Activated naive CD8-positive, alpha-beta T cell treated with anti-CD3 and anti-CD28 coated beads for 36 hours (primary cell): ENCODE data around the gene HOXC5. TPM values are rescaled to one million over a fixed set of nuclear protein-coding genes. Genes with fewer than 3 reads are reported as not detected.
A peak's percentile ranks its signal among the peaks of the same experiment; 100 is the strongest.

Experiments used
- DNase-seq: peaks from one replicate; pipeline ENCODE4 v3.0.0; 2021
- H3K27ac Mint-ChIP-seq: one replicate; pipeline ENCODE4 v1.8.0; 2022; ENCODE audit warnings: mild to moderate bottlenecking, moderate library complexity, mixed read lengths
- H3K27me3 Mint-ChIP-seq: one replicate; pipeline ENCODE4 v1.8.0; 2022; ENCODE audit warnings: mild to moderate bottlenecking, mixed read lengths
- H3K36me3 Mint-ChIP-seq: one replicate; pipeline ENCODE4 v1.8.0; 2021; ENCODE audit warnings: mild to moderate bottlenecking, mixed read lengths
- H3K4me1 Mint-ChIP-seq: one replicate; pipeline ENCODE4 v1.8.0; 2021; ENCODE audit warnings: mixed read lengths
- H3K4me3 Mint-ChIP-seq: one replicate; pipeline ENCODE4 v1.8.0; 2022; ENCODE audit warnings: mild to moderate bottlenecking, moderate library complexity, mixed read lengths
- H3K9me3 Mint-ChIP-seq: one replicate; pipeline ENCODE4 v1.8.0; 2022; ENCODE audit warnings: mixed read lengths
- total RNA-seq, 2 experiments: library from RNA; stranded (reverse); gene quantifications; one replicate each; pipeline ENCODE4 v1.2.3, GENCODE V29; 2021

Gene HOXC5
- total RNA-seq, 2 experiments from 2014 or later, result not detected

- H3K4me3 Mint-ChIP-seq, result no peak overlapping the region
Observed at GRCh38 chr12:54019091-54019811, 13.6 kb upstream of the HOXC5 start.

DNA sequence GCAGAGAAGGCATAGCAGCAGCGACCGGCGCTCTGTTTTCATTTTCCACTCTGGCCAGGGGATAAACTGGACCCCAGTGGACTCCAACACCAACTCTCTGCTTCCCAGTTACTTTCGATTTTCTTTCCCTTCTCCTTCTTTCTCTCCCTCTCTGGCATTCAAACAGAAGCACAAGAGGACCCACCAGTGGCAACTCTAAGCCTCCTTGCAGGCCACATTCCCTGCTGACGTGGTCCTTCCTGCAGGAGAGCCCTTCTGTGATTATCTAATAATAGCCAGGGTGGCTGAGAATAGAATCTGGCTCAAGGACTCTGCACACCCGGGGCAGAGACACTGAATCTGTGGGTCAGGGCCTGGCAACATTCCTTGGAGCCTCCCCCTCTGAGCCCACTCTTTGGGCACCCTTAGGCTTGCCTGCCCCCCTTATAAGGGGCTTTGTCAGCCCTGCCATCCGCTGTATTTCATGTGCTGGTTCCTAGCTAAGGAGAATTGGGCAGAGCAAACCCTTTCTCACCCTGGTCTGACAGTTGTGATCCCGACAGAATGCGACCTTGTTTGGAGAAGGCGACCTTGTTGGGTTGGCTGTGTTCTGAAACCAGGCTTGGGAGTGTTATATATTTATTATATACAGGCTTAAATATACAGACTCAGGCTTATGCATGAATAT lies 12.8 kb upstream of the HOXC5 start:
- H3K27me3 Mint-ChIP-seq, result peaks cover 88% of the 10 kb centered on the region
- peaks cover 17% of the 10 kb centered on the region for H3K4me1 Mint-ChIP-seq
- peaks cover 2% of the 10 kb centered on the region for H3K36me3 Mint-ChIP-seq
- H3K4me3 Mint-ChIP-seq, result no peak overlapping the region
- no peak overlapping the region for H3K27ac Mint-ChIP-seq
- no peak for DNase-seq
- no peaks in the 10 kb centered on the region for H3K9me3 Mint-ChIP-seq

More at GRCh38 chr12:54019091-54019811, 13.6 kb upstream of the HOXC5 start:
- Mint-ChIP-seq H3K36me3 (peaks cover 2% of the 10 kb centered on the region), H3K27me3 (peaks cover 90% of the 10 kb centered on the region), H3K4me1 (peaks cover 23% of the 10 kb centered on the region), H3K9me3 (no peaks in the 10 kb centered on the region), H3K27ac (no peak overlapping the region)
- DNase-seq, result no peak

GRCh38 chr12:54020591-54021405 lies 12.1 kb upstream of the HOXC5 start:
- no peak for DNase-seq
- peaks cover 88% of the 10 kb centered on the region for H3K27me3 Mint-ChIP-seq
- H3K27ac Mint-ChIP-seq, result no peak overlapping the region
- peaks cover 17% of the 10 kb centered on the region for H3K4me1 Mint-ChIP-seq
- no peaks in the 10 kb centered on the region for H3K9me3 Mint-ChIP-seq
- peaks cover 2% of the 10 kb centered on the region for H3K36me3 Mint-ChIP-seq
- no peak overlapping the region for H3K4me3 Mint-ChIP-seq

- H3K27ac Mint-ChIP-seq, result no peak overlapping the region
- H3K9me3 Mint-ChIP-seq, result no peaks in the 10 kb centered on the region
- H3K36me3 Mint-ChIP-seq, result peaks cover 2% of the 10 kb centered on the region
- peaks cover 21% of the 10 kb centered on the region for H3K4me1 Mint-ChIP-seq
- no peak overlapping the region for H3K4me3 Mint-ChIP-seq
- peaks cover 88% of the 10 kb centered on the region for H3K27me3 Mint-ChIP-seq
- no peak for DNase-seq
Observed at GRCh38 chr12:54021432-54022013, 11.3 kb upstream of the HOXC5 start.

GRCh38 chr12:54022960-54023884 lies 9.6 kb upstream of the HOXC5 start:
- Mint-ChIP-seq H3K4me1 (peaks cover 20% of the 10 kb centered on the region), H3K4me3 (no peak overlapping the region), H3K27ac (no peak overlapping the region), H3K27me3 (peaks cover 91% of the 10 kb centered on the region), H3K36me3 (no peaks in the 10 kb centered on the region), H3K9me3 (no peaks in the 10 kb centered on the region)
- DNase-seq, result no peak

GRCh38 chr12:54024127-54024526 lies 8.7 kb upstream of the HOXC5 start:
- no peaks in the 10 kb centered on the region for H3K9me3 Mint-ChIP-seq
- H3K27me3 Mint-ChIP-seq, result peaks cover 95% of the 10 kb centered on the region
- no peaks in the 10 kb centered on the region for H3K36me3 Mint-ChIP-seq
- H3K4me3 Mint-ChIP-seq, result no peak overlapping the region
- H3K4me1 Mint-ChIP-seq, result peaks cover 21% of the 10 kb centered on the region
- no peak overlapping the region for H3K27ac Mint-ChIP-seq
- no peak for DNase-seq

- no peak for DNase-seq
- Mint-ChIP-seq H3K27me3 (peaks cover 95% of the 10 kb centered on the region), H3K4me1 (peaks cover 25% of the 10 kb centered on the region), H3K4me3 (no peak overlapping the region), H3K27ac (no peak overlapping the region), H3K9me3 (no peaks in the 10 kb centered on the region), H3K36me3 (no peaks in the 10 kb centered on the region)
Observed at GRCh38 chr12:54024581-54025305, 8.1 kb upstream of the HOXC5 start.

- Mint-ChIP-seq H3K4me3 (no peak overlapping the region), H3K9me3 (no peaks in the 10 kb centered on the region), H3K27ac (no peak overlapping the region), H3K27me3 (peaks cover 98% of the 10 kb centered on the region), H3K4me1 (peaks cover 29% of the 10 kb centered on the region), H3K36me3 (no peaks in the 10 kb centered on the region)
- DNase-seq, result no peak
Observed at GRCh38 chr12:54025499-54026405, 7.1 kb upstream of the HOXC5 start.

DNA sequence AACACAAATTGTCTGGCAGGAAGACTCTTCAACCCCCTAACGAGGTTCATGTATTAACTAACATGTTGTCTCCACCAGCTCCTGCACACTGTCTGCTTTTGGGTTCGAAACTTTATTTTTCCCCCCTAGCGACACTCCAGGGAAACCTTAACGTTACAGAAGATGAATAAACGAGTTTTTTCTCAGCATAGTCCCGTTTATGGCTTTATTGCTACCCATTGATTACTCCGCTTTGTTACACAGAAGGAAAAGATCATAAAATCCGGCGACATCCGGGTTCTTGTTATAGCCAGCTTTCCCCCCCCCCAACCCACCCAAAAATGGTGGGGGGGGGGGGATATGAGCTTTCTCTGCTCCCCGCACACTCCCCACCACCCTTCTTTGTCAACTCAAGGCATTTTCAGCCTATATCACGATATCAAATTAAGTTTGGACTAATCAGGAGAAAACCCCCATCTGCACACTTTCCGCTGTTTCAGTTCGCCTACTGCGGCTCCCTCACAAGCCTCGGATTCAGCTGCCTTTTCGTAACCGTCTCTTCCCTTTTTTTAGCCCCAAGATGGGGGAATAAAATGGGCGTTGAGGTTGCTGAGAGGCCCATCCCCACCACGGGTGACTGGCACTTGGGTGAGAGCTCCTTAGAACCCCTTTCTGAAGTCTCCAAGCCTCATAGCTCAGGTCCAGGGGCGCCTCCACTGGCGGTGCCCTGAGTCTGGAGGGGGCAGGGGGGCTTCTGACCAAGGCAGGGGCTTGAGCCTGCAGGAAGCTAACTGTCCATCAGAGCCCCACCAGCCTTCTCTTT lies 6.0 kb upstream of the HOXC5 start:
- H3K4me1 Mint-ChIP-seq, result peaks cover 23% of the 10 kb centered on the region
- no peak for DNase-seq
- no peak overlapping the region for H3K4me3 Mint-ChIP-seq
- H3K9me3 Mint-ChIP-seq, result no peaks in the 10 kb centered on the region
- H3K27ac Mint-ChIP-seq, result no peak overlapping the region
- peaks cover 98% of the 10 kb centered on the region for H3K27me3 Mint-ChIP-seq
- H3K36me3 Mint-ChIP-seq, result no peaks in the 10 kb centered on the region

DNA sequence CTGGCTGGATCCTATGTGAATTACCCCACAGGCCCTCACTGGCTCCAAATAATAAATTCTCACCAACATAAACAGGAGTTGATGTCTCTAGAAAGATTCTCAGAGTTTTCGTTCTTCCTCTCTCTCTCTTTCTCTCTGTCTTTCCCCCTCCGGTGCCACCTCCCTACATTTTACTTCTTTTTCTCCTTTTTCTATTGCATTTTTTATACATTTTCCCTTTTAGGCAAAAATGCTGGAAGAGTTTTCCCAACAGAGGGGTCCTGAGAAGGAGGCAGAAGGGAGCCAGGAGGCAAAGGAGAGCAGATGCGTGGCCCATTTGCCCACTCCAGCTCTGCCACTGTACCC lies 5.4 kb upstream of the HOXC5 start:
- no peak overlapping the region for H3K4me3 Mint-ChIP-seq
- DNase-seq, result no peak
- H3K27me3 Mint-ChIP-seq, result peaks cover 98% of the 10 kb centered on the region
- H3K27ac Mint-ChIP-seq, result no peak overlapping the region
- H3K4me1 Mint-ChIP-seq, result peaks cover 26% of the 10 kb centered on the region
- H3K9me3 Mint-ChIP-seq, result no peaks in the 10 kb centered on the region
- no peaks in the 10 kb centered on the region for H3K36me3 Mint-ChIP-seq

GRCh38 chr12:54028314-54029201 lies 4.3 kb upstream of the HOXC5 start, which contains the start of gene HOXC6:
TSS of gene HOXC6 (plus strand) at chr12:54028440. CDS start at chr12:54028522, 82 bp downstream.
- Mint-ChIP-seq H3K4me3 (peak within 1 kb of the TSS; percentile 6), H3K9me3 (no peaks in the 10 kb centered on the region), H3K36me3 (no peaks in the 10 kb centered on the region), H3K27me3 (peaks cover 98% of the 10 kb centered on the region), H3K27ac (no peak within 1 kb of the TSS), H3K4me1 (peaks cover 33% of the 10 kb centered on the region)
- DNase-seq, result no peak
